Neural cell (in vitro differentiated cells): ENCODE data around the gene CDH4. TPM values are rescaled to one million over a fixed set of nuclear protein-coding genes. Genes with fewer than 3 reads are reported as not detected.

ENCODE experiments used
- H2AFZ ChIP-seq: fragments of 200-600, 300-800 bp; sonication (generic), shearing (Covaris generic); 2 replicates; pipeline ENCODE4 v1.6.0; 2014; ENCODE audit warnings: low read depth, mild to moderate bottlenecking, antibody characterized with exemption, low read length, moderate library complexity
- H3F3A ChIP-seq: fragments of 200-600 bp; shearing (Covaris generic); 2 replicates; pipeline ENCODE4 v1.6.1; 2016; ENCODE audit warnings: mild to moderate bottlenecking, moderate library complexity, mixed read lengths, antibody characterized with exemption, low read length; ENCODE audit not compliant: insufficient read depth, poor library complexity, severe bottlenecking
- H3K27ac ChIP-seq: fragments of 200-600, 300-800 bp; sonication (generic), shearing (Covaris generic); 2 replicates; pipeline ENCODE4 v1.5.1; 2014; ENCODE audit warnings: mild to moderate bottlenecking, low read length, moderate library complexity
- H3K27me3 ChIP-seq: fragments of 300-800, 200-600 bp; sonication (generic), shearing (Covaris generic); 2 replicates; pipeline ENCODE4 v1.6.0; 2014; ENCODE audit warnings: mild to moderate bottlenecking, low read depth, low read length, moderate library complexity; ENCODE audit not compliant: insufficient read depth
- H3K36me3 ChIP-seq: fragments of 300-800, 200-600 bp; sonication (generic), shearing (Covaris generic); 2 replicates; pipeline ENCODE4 v1.5.1; 2014; ENCODE audit warnings: mild to moderate bottlenecking, antibody characterized with exemption, low read length, moderate library complexity; ENCODE audit not compliant: insufficient read depth
- H3K4me2 ChIP-seq: fragments of 300-800, 200-600 bp; sonication (generic), shearing (Covaris generic); 2 replicates; pipeline ENCODE4 v1.6.0; 2014; ENCODE audit warnings: mild to moderate bottlenecking, low read length
- H3K4me3 ChIP-seq: fragments of 300-800, 200-600 bp; sonication (generic), shearing (Covaris generic); 2 replicates; pipeline ENCODE4 v1.5.1; 2014; ENCODE audit warnings: mild to moderate bottlenecking, low read length, moderate library complexity
- H3K79me2 ChIP-seq: fragments of 200-600 bp; shearing (Covaris generic); replicated peaks from 2 replicates; pipeline ENCODE4 v1.6.0; 2014; ENCODE audit warnings: mild to moderate bottlenecking, low read length, moderate library complexity; ENCODE audit not compliant: insufficient read depth
- H3K9ac ChIP-seq: fragments of 300-800, 200-600 bp; sonication (generic), shearing (Covaris generic); 2 replicates; pipeline ENCODE4 v1.6.1; 2016; ENCODE audit warnings: mild to moderate bottlenecking, low read length, mixed read lengths
- H3K9me2 ChIP-seq: fragments of 200-600 bp; shearing (Covaris generic); 2 replicates; pipeline ENCODE4 v1.6.1; 2016; ENCODE audit warnings: mild to moderate bottlenecking, low read length, mixed read lengths; ENCODE audit not compliant: insufficient read depth
- H3K9me3 ChIP-seq: fragments of 200-600, 300-800 bp; sonication (generic), shearing (Covaris generic); 2 replicates; pipeline ENCODE4 v1.6.1; 2016; ENCODE audit warnings: mild to moderate bottlenecking, mixed run types, low read length, moderate library complexity, mixed read lengths
- H4K20me1 ChIP-seq: fragments of 200-600 bp; shearing (Covaris generic); 2 replicates; pipeline ENCODE4 v1.6.1; 2016; ENCODE audit warnings: mild to moderate bottlenecking, mixed run types; ENCODE audit not compliant: insufficient read depth
- EP300 ChIP-seq: fragments of 450-650 bp; conservative IDR thresholded peaks from 2 replicates; pipeline ENCODE4 v1.6.1; 2014; ENCODE audit warnings: antibody characterized with exemption, mild to moderate bottlenecking, moderate library complexity; ENCODE audit not compliant: poor library complexity, severe bottlenecking
- EZH2 ChIP-seq: fragments of 200-600, 300-800 bp; shearing (Covaris generic), sonication (generic); IDR thresholded peaks from 2 replicates; pipeline ENCODE4 v1.6.1; 2014; ENCODE audit warnings: antibody characterized with exemption, low read length, borderline replicate concordance, mild to moderate bottlenecking; ENCODE audit not compliant: insufficient read depth, poor library complexity, severe bottlenecking
- MXI1 ChIP-seq: fragments of 450-650 bp; conservative IDR thresholded peaks from 2 replicates; pipeline ENCODE4 v1.6.1; 2014; ENCODE audit warnings: antibody characterized with exemption, mild to moderate bottlenecking; ENCODE audit not compliant: poor library complexity, severe bottlenecking
- POLR2AphosphoS5 ChIP-seq: IDR thresholded peaks from 2 replicates; pipeline ENCODE4 v1.6.1; 2012
- RAD21 ChIP-seq: fragments of 450-650 bp; conservative IDR thresholded peaks from 2 replicates; pipeline ENCODE4 v1.6.1; 2014; ENCODE audit warnings: antibody characterized with exemption, mild to moderate bottlenecking, moderate library complexity
- SMC3 ChIP-seq: fragments of 450-650 bp; conservative IDR thresholded peaks from 2 replicates; pipeline ENCODE4 v1.6.1; 2014; ENCODE audit warnings: antibody characterized with exemption, mild to moderate bottlenecking, moderate library complexity; ENCODE audit not compliant: poor library complexity
- TAF1 ChIP-seq: IDR thresholded peaks from 2 replicates; pipeline ENCODE4 v1.6.1; 2012; ENCODE audit warnings: low read depth
- polyA plus RNA-seq: library from polyadenylated mRNA; depleted of rRNA; stranded (reverse); fragments of >200 nt; gene quantifications from 2 replicates; pipeline ENCODE4 v1.2.3, GENCODE V29; 2014
- TF ChIP-seq, protein P1 (sequence below): IDR thresholded peaks from 2 replicates; pipeline ENCODE4 v1.6.1; 2012; ENCODE audit warnings: borderline replicate concordance
- TF ChIP-seq, protein P2 (sequence below): fragments of 450-650 bp; IDR thresholded peaks from 2 replicates; pipeline ENCODE4 v1.5.1; 2014; ENCODE audit warnings: antibody characterized with exemption, mild to moderate bottlenecking, moderate library complexity; ENCODE audit not compliant: poor library complexity, severe bottlenecking

CDH4 gene
- polyA plus RNA-seq, 1 donor from 2014 or later = 24.6 TPM

DNA sequence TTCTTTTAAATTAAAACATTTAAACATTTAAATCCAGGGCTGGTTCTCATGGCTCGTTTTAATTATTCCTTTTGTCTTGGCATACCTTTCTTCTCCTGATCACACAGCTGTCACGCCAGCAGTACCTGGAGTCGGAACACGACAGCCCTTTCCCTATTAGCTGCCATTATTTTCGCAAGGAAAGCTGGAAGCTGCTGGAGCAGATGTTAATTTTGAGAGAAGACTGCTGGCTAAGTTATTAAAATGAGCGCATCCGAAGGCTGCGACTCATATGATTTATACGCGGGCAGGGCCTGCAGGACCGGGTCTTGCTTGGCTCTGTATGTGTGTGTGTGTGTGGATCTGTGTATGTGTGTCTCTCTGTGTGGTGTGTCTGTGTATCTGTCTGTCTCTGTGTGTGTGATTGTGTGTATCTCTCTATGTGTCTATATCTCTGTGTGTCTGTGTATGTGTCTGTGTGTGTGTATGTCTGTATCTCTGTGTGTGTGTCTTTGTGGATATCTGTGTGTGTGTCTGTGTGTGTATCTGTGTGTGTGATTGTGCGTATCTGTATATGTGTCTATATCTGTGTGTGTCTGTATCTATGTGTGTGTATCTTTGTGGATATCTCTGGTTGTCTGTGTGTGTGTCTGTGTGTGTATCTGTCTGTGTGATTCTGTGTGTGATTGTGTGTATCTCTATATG is 191.5 kb downstream of the CDH4 start:
- TF ChIP-seq, protein P1, sequence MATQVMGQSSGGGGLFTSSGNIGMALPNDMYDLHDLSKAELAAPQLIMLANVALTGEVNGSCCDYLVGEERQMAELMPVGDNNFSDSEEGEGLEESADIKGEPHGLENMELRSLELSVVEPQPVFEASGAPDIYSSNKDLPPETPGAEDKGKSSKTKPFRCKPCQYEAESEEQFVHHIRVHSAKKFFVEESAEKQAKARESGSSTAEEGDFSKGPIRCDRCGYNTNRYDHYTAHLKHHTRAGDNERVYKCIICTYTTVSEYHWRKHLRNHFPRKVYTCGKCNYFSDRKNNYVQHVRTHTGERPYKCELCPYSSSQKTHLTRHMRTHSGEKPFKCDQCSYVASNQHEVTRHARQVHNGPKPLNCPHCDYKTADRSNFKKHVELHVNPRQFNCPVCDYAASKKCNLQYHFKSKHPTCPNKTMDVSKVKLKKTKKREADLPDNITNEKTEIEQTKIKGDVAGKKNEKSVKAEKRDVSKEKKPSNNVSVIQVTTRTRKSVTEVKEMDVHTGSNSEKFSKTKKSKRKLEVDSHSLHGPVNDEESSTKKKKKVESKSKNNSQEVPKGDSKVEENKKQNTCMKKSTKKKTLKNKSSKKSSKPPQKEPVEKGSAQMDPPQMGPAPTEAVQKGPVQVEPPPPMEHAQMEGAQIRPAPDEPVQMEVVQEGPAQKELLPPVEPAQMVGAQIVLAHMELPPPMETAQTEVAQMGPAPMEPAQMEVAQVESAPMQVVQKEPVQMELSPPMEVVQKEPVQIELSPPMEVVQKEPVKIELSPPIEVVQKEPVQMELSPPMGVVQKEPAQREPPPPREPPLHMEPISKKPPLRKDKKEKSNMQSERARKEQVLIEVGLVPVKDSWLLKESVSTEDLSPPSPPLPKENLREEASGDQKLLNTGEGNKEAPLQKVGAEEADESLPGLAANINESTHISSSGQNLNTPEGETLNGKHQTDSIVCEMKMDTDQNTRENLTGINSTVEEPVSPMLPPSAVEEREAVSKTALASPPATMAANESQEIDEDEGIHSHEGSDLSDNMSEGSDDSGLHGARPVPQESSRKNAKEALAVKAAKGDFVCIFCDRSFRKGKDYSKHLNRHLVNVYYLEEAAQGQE = peak; percentile 88
- TF ChIP-seq RAD21 (no peak), POLR2AphosphoS5 (peak; percentile 30), SMC3 (no peak)
- Histone ChIP-seq H3K4me3 (peak overlapping the region; percentile 46), H3K27ac (peak overlapping the region; percentile 63), H4K20me1 (no peaks in the 10 kb centered on the region), H3F3A (no peaks in the 10 kb centered on the region), H3K36me3 (no peaks in the 10 kb centered on the region), H3K9me2 (no peaks in the 10 kb centered on the region), H3K79me2 (no peaks in the 10 kb centered on the region), H3K9ac (peak overlapping the region; percentile 46), H3K4me2 (no peak overlapping the region), H3K9me3 (no peaks in the 10 kb centered on the region), H2AFZ (no peak overlapping the region), H3K27me3 (no peaks in the 10 kb centered on the region)

DNA sequence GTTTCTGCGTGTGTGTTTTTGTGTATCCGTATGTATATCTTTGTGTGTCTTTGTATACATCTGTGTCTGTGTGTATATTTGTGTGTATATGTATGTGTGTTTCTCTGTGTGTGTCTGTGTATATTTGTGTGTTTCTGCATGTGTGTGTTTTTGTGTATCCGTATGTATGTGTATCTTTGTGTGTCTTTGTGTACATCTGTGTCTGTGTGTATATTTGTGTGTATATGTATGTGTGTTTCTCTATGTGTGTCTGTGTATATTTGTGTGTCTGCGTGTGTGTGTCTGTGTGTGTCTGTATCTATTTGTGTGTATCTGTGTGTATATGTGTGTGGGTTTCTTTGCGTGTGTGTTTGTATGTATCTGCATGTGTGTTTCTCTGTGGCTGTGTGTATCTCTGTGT is 192.6 kb downstream of the CDH4 start:
- no peak overlapping the region for H3K27ac ChIP-seq
- H2AFZ ChIP-seq = no peak overlapping the region
- no peak for TF ChIP-seq SMC3
- TF ChIP-seq EZH2 = no peak
- TF ChIP-seq, protein P1 = no peak
- no peak for TF ChIP-seq EP300
- TF ChIP-seq, protein P2, sequence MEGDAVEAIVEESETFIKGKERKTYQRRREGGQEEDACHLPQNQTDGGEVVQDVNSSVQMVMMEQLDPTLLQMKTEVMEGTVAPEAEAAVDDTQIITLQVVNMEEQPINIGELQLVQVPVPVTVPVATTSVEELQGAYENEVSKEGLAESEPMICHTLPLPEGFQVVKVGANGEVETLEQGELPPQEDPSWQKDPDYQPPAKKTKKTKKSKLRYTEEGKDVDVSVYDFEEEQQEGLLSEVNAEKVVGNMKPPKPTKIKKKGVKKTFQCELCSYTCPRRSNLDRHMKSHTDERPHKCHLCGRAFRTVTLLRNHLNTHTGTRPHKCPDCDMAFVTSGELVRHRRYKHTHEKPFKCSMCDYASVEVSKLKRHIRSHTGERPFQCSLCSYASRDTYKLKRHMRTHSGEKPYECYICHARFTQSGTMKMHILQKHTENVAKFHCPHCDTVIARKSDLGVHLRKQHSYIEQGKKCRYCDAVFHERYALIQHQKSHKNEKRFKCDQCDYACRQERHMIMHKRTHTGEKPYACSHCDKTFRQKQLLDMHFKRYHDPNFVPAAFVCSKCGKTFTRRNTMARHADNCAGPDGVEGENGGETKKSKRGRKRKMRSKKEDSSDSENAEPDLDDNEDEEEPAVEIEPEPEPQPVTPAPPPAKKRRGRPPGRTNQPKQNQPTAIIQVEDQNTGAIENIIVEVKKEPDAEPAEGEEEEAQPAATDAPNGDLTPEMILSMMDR = no peak
- no peak for TF ChIP-seq MXI1
- TF ChIP-seq POLR2AphosphoS5 = no peak
- no peak for TF ChIP-seq RAD21
- TF ChIP-seq TAF1 = no peak
- H3K4me3 ChIP-seq = no peak overlapping the region
- H3F3A ChIP-seq = no peaks in the 10 kb centered on the region
- H3K27me3 ChIP-seq = no peaks in the 10 kb centered on the region
- H3K9me3 ChIP-seq = no peaks in the 10 kb centered on the region
- no peak overlapping the region for H3K4me2 ChIP-seq
- no peaks in the 10 kb centered on the region for H3K36me3 ChIP-seq
- no peaks in the 10 kb centered on the region for H3K9me2 ChIP-seq
- H4K20me1 ChIP-seq = no peaks in the 10 kb centered on the region
- no peaks in the 10 kb centered on the region for H3K79me2 ChIP-seq
- no peak overlapping the region for H3K9ac ChIP-seq
